Transverse colon (tissue), 3 donors: Measurements from ENCODE around the gene TAAR2.

ENCODE experiments used
- POLR2A ChIP-seq: fragments of 450-650 bp; IDR thresholded peaks from one replicate; pipeline ENCODE4 v1.6.1; 2016; ENCODE audit warnings: antibody characterized with exemption, mild to moderate bottlenecking, moderate library complexity
- POLR2AphosphoS5 ChIP-seq, 3 donors: sonication (generic); formaldehyde crosslinking; IDR thresholded peaks; one replicate each; pipeline ENCODE4 v1.6.1; 2016; ENCODE audit warnings: antibody characterized with exemption in 3 of 3

GRCh38 chr6:132587424-132587823 lies 36.7 kb downstream of the TAAR2 start:
- TF ChIP-seq POLR2AphosphoS5 (IDR thresholded peaks at IDR 0.05) (no peak), POLR2A (no peak)
